NCI-H526 (cell line): Measurements from ENCODE around the gene CTNNA3.

Source experiments
- DNase-seq, 2 experiments: peaks; one replicate each; lab custom pipeline; 2025; lab: John Stamatoyannopoulos, UW

The CTNNA3 gene

DNA sequence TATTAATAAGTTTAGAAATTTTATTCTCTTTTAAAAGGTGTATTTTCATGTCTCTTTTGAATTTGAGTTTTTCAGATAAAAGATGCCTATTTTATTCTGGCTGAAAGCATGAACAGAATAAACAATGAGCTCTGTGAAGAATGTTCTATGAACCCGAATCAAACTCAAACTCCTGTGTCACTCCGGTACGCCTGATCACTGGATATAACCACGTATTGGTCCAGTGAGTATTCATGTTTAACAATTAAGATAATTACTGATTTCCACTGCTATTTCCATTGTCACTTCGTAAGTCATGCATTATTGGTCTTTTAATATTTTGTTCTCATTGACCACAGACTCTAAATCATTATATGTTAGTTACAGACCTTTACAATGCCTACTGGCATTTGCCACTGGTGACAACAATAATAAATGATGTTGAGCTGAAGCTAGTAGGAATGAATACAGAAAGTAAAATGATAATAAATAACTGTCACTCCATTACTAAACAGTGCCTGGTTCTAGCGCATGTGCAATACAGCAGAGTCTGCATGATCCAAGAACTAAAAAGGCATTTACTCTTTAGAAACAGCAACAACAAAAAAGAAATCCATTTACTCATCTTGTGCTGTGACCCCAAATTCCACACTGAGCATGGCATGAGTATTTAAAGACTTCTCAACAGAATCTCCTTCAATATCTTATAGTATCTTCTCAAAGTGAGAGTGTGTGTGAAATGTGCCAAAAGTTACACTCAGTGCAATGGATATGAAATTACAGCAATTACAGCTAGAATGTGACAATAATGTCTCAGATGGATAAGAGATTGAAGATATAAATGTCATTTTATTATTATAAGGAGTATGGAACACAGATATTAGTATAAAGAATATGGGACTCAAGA is 1597.2 kb downstream of the CTNNA3 start:
- DNase-seq: no peak

- no peak for DNase-seq
Measured at GRCh38 chr10:66095610-66096009, 1600.4 kb downstream of the CTNNA3 start.

GRCh38 chr10:66085906-66086305 is 1610.1 kb downstream of the CTNNA3 start:
- DNase-seq: no peak

GRCh38 chr10:66071907-66072306 is 1624.1 kb downstream of the CTNNA3 start:
- DNase-seq: no peak

DNA sequence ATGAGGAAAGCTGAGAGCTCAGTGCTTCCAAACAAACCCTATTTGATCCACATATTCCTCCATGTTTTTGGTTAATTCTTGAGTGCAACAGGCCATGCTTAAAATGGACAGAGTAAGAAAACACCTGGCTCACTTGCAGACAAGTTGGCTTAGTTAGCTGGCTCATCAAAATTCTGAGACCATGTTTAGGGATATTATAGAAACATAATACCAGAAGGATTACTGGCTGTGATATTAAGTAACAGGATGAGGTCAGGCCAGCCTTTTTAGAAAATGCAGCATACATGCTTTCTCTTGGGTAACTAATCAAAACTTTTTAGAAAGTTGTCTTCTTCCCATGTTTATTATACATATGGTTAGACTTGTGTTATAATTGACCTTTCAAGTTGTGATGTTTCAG is 1637.4 kb downstream of the CTNNA3 start:
- no peak for DNase-seq

DNA sequence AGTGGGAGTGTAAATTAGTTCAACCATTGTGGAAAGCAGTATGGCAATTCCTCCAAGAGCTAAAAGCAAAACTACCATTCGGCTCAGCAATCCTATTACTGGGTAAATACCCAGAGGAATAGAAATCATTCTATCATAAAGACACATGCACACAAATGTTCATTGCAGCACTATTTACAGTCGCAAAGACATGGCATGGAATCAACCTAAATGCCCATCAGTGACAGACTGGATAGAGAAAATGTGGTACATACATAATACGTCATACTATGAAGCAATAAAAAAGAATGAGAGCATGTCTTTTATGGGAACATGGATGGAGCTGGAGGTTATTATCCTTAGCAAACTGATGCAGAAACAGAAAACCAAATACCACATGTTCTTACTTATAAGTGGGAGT is 1646.7 kb downstream of the CTNNA3 start:
- DNase-seq: no peak

GRCh38 chr10:66045859-66046258 is 1650.1 kb downstream of the CTNNA3 start:
- DNase-seq: no peak

GRCh38 chr10:66041771-66042170 is 1654.2 kb downstream of the CTNNA3 start:
- DNase-seq: no peak

DNA sequence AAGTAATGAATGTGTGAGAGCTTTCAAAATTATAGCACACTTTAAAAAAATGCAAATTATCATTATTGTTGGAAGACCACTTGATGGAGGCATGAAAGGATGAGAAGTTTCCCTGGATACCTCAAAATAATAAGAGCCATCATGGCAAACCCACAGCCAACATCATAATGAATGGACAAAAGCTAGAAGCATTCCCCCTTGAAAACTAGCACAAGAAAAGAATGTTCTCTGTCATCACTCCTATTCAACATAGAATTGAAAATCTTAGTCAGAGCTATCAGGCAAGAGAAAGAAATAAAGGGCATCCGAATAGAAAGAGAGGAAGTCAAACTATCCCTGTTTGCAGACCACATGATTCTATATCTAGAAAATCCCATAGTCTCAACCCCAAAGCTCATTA is 1657.4 kb downstream of the CTNNA3 start:
- DNase-seq: no peak

- no peak for DNase-seq
Measured at GRCh38 chr10:66026321-66026720, 1669.7 kb downstream of the CTNNA3 start.

DNA sequence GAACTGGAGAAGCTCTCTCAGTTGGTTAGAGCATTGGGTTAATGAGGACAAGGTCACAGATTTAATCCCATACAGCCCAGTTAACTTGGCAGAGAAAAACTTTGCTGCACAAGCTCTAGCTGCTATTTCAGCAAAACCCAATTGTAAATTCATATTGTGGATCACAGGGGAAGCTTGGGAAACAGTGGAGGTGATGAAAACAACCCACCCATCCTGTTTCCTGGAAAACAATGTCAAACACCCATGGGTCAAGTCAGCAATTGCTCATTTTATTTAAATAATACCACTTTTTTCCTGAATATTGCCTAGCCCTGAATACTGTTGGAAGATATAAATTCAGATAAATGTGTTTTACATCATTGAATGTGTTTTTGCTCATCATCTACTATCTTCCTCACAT is 1670.8 kb downstream of the CTNNA3 start:
- DNase-seq: no peak

- no peak for DNase-seq
Measured at GRCh38 chr10:66021423-66021822, 1674.6 kb downstream of the CTNNA3 start.

DNA sequence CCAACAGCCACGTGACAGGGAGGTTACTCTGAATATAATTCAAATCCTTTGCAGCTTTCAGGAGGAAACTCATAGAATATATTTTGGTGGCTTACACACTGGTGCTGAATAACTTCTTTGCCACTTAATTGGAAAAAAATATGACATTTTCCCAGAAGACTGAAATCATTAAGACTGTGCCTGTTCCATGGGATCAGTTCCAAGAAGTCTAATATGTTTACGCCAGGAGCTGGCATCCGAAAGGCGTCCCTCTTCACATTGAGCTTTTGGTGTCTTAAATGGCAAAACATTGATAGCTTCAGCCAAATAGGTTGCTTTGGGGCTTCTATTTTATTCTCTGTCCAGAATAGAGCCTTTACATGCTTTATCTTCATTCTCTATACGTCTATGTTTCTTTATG is 1687.8 kb downstream of the CTNNA3 start:
- no peak for DNase-seq

DNA sequence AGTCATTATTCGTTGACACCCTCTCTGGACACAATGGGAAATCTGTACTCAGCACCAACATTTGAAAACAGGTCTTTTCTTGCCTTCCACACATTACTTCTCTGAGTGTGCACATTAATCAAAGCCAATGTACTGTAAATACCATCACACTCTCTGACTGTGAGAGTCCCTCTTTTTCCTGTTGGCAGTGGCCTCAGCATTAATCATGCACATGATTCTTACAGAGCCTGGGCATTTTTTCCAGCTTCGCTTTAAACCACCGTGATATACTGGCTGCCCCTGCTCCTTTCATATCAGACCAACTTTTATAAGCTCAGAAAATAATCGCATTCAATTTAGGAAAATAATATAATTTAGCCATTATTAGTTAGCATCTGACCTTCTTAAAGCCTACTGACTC is 1689.6 kb downstream of the CTNNA3 start:
- no peak for DNase-seq

GRCh38 chr10:65993451-65993850 is 1702.5 kb downstream of the CTNNA3 start:
- no peak for DNase-seq

- no peak for DNase-seq
Measured at GRCh38 chr10:65968871-65969270, 1727.1 kb downstream of the CTNNA3 start.

DNA sequence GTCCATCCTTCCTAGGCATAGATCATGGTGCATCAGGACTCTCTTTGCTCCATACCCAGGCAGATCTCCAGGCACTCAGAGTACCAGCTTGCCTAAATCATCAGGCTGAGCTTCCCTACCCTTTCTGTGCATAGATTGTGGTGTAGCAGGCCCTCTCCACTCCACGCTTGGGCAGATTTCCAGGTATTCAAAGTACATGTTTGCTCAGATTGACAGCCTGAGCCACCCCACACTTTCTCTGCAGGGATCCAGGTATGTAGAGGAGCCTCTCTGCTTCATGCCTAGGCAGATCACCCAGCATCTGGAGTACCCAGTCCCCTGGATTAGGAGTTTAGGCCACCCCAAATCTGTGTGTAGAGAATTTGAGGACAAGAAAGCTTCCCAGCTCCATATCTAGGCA is 1727.6 kb downstream of the CTNNA3 start:
- DNase-seq: no peak

GRCh38 chr10:65964205-65964604 is 1731.8 kb downstream of the CTNNA3 start:
- no peak for DNase-seq

- no peak for DNase-seq
Measured at GRCh38 chr10:65952086-65952485, 1743.9 kb downstream of the CTNNA3 start.

DNA sequence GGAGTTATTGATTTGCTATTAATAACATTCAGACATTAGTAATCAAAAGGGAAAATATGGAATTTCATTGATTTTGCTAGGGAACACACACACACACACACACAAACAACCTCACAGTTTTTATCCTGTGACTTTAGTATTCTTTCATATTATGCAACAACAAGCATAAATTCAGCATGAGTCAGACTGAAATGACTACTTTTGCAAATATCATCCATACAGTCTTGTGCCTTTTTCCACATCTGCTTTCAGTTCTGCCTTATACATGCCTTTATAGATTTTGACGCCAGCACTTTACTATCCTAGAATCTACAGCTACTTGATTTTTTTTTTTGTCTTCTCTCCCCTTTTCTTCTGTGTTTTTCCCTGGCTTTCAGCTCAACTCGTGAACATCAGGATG is 1745.9 kb downstream of the CTNNA3 start:
- DNase-seq: no peak

DNA sequence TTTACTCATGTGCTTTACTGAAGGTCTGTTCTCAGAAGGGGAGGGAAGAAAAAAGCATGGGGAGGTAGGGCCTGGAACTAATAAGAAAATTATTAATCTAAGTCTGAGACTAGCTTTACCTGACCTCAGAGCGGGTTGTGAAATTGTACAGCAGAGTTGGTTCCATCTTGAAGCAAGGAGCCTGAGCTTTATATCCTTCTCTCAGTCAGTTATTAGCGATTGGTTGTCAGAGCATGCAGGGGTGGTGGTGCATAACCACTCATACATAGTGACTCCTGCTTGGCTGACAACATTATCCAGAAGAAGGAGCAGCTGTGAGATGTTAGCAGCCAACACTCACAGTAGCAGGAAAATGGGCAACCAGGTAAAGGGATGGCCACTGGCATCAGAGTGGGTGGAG is 1746.5 kb downstream of the CTNNA3 start:
- no peak for DNase-seq

DNA sequence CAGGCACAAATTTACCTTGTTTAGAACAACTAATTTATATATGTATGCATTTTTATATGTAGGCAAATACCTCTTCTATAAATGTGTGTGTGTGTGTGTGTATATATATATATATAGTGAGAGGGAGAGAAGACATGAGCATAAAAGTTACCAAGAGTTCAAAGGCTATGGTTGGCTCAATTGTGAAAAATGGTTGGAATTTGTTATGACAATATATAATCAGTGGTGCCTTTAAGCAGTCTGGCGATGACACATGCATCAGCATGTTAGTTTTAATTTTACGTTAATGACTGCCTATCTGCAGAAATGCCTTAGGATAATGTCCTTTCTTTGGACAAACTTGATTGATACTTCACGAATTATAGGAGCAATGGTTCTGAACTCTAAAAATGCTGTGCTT is 1750.9 kb downstream of the CTNNA3 start:
- DNase-seq: no peak

GRCh38 chr10:65943451-65943850 is 1752.5 kb downstream of the CTNNA3 start:
- no peak for DNase-seq
